ENCODE results near the gene TGFBR3.

DNA sequence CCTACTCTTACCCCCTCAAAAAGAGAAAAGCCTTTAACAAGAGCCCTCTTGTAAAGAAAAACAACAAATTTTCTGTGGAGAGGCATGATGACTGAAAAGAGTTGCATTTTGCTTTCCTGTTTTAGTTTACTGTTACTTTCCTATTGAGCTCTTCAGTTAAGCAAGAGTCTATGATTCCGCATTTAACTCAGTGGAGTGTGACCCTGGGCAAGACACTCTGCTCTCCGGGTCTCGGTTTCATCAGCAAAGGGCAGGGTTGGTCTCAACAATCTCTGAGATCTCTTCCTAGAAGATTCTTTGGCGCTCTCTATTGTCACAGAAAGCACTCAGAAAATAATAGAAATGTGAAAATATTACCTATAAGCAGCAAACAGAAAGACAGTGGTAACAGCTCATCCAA, 175.7 kb downstream of the TGFBR3 start:
- TF ChIP-seq POLR2AphosphoS5 (IDR thresholded peaks at IDR 0.05; ENCODE audit: low read depth, low read length): no peak
- no peak for TF ChIP-seq TAF1 (IDR thresholded peaks at IDR 0.05; ENCODE audit: borderline replicate concordance, insufficient read depth, low read length)
- no peak for TF ChIP-seq SIN3A (IDR thresholded peaks at IDR 0.05; ENCODE audit: borderline replicate concordance, insufficient read depth, low read length)
- TF ChIP-seq, protein P1, sequence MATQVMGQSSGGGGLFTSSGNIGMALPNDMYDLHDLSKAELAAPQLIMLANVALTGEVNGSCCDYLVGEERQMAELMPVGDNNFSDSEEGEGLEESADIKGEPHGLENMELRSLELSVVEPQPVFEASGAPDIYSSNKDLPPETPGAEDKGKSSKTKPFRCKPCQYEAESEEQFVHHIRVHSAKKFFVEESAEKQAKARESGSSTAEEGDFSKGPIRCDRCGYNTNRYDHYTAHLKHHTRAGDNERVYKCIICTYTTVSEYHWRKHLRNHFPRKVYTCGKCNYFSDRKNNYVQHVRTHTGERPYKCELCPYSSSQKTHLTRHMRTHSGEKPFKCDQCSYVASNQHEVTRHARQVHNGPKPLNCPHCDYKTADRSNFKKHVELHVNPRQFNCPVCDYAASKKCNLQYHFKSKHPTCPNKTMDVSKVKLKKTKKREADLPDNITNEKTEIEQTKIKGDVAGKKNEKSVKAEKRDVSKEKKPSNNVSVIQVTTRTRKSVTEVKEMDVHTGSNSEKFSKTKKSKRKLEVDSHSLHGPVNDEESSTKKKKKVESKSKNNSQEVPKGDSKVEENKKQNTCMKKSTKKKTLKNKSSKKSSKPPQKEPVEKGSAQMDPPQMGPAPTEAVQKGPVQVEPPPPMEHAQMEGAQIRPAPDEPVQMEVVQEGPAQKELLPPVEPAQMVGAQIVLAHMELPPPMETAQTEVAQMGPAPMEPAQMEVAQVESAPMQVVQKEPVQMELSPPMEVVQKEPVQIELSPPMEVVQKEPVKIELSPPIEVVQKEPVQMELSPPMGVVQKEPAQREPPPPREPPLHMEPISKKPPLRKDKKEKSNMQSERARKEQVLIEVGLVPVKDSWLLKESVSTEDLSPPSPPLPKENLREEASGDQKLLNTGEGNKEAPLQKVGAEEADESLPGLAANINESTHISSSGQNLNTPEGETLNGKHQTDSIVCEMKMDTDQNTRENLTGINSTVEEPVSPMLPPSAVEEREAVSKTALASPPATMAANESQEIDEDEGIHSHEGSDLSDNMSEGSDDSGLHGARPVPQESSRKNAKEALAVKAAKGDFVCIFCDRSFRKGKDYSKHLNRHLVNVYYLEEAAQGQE (IDR thresholded peaks at IDR 0.05; ENCODE audit: insufficient read depth in 1 of 2, low read depth in 2 of 2, low read length in 2 of 2): no peak
